MCF 10A (cell line): ENCODE results near the gene BAHCC1. TPM values are rescaled to one million over a fixed set of nuclear protein-coding genes. Genes with fewer than 3 reads are reported as not detected.
A peak's percentile ranks its signal among the peaks of the same experiment; 100 is the strongest.

Experiments used
- BruUV-seq: library from RNA; stranded (reverse); fragments of 400-500 nt; replicated peaks from 2 replicates; lab custom pipeline; 2021; lab: Mats Ljungman, UMichigan
- CTCF ChIA-PET: fragments of 300-600 bp; sonication (Branson Sonifier 250); formaldehyde crosslinking; extraction: SDS; loops from one replicate; lab custom pipeline; 2021; ENCODE audit warnings: antibody characterized with exemption, inconsistent platforms; lab: Yijun Ruan, JAX
- POLR2A ChIA-PET: fragments of 300-600, 350-650 bp; sonication (Branson Sonifier 250); formaldehyde crosslinking; extraction: SDS; loops from one replicate; lab custom pipeline; 2020; ENCODE audit warnings: antibody characterized with exemption, inconsistent platforms; lab: Yijun Ruan, JAX
- DNase-seq: peaks from one replicate; pipeline ENCODE4 v3.0.0-alpha.2; 2018; ENCODE audit not compliant: unreplicated experiment
- H3K27ac Mint-ChIP-seq: one replicate; pipeline ENCODE4 v1.8.0; 2022; ENCODE audit warnings: mild to moderate bottlenecking, low read depth, mixed read lengths; ENCODE audit not compliant: unreplicated experiment
- H3K27me3 Mint-ChIP-seq: one replicate; pipeline ENCODE4 v1.8.0; 2022; ENCODE audit warnings: mixed read lengths; ENCODE audit not compliant: insufficient read depth, unreplicated experiment
- H3K36me3 Mint-ChIP-seq: one replicate; pipeline ENCODE4 v1.8.0; 2022; ENCODE audit warnings: mild to moderate bottlenecking, moderate library complexity, mixed read lengths; ENCODE audit not compliant: insufficient read depth, unreplicated experiment
- H3K4me1 Mint-ChIP-seq: one replicate; pipeline ENCODE4 v1.8.0; 2022; ENCODE audit warnings: mixed read lengths; ENCODE audit not compliant: insufficient read depth, unreplicated experiment
- H3K4me3 Mint-ChIP-seq: one replicate; pipeline ENCODE4 v1.8.0; 2022; ENCODE audit warnings: mild to moderate bottlenecking, moderate library complexity, mixed read lengths; ENCODE audit not compliant: unreplicated experiment
- H3K9me3 Mint-ChIP-seq: one replicate; pipeline ENCODE4 v1.8.0; 2022; ENCODE audit warnings: mixed read lengths; ENCODE audit not compliant: unreplicated experiment
- CTCF ChIP-seq: fragments of 200-600 bp; IDR thresholded peaks from one replicate; pipeline ENCODE4 v1.8.0; 2022; ENCODE audit warnings: antibody characterized with exemption, mild to moderate bottlenecking; ENCODE audit not compliant: unreplicated experiment
- intact Hi-C: fragments of 100-400 bp; cut with micrococcal nuclease; formaldehyde crosslinking; loops from 2 replicates; pipeline ENCODE4 v1.14.1; 2022
- microRNA-seq: library from miRNA; unstranded; fragments of <30 nt; microRNA quantifications from one replicate; pipeline ENCODE4 v1.2.0, GENCODE V29; 2022
- total RNA-seq: library from RNA; stranded (reverse); gene quantifications from 2 replicates; pipeline ENCODE4 v1.2.3, GENCODE V29; 2022

BAHCC1 gene
- total RNA-seq, 1 experiment from 2014 or later: 7.4 TPM

DNA sequence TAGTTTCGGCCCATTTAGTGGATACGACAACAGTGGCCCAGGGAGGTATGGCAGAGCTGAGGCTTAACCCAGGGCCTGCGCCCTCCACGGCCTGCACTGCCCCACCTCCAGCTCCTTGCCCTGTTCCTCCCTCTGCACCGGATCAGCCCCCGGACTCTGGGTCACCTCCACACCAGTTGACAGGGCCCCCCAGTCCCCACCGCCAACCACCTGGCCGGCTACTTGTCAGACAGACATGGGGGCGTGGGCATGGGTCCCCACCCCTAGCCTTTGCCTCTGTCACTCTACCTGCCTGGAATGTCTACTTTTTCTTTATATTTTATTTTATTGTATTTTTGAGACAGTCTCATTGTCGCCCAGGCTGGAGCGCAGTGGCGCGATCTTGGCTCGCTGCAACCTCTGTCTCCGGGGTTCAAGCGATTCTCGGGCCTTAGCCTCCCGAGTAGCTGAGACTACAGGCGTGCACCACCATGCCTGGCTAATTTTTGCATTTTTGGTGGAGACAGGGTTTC lies 120.3 kb downstream of the BAHCC1 start:
- intact Hi-C loops: no loop called here
- CTCF ChIA-PET: interaction anchor here (0.5 kb wide), 1 partner anchor 62 kb away, joined by 3 read pairs; no protein-coding TSS in a partner anchor

More for the DNA sequence above, 120.3 kb downstream of the BAHCC1 start:
- peaks cover 8% of the 10 kb centered on the region for H3K4me1 Mint-ChIP-seq
- no peak for DNase-seq
- POLR2A ChIA-PET: interaction anchor here (0.6 to 1.9 kb wide), 7 partner anchors 37 to 367 kb away, joined by 3 to 25 read pairs (median 4); partner anchors contain the start of genes ARL16, BAHCC1, FAAP100 and HGS
- no peaks in the 10 kb centered on the region for H3K9me3 Mint-ChIP-seq
- BruUV-seq: no TSS peak
- H3K27ac Mint-ChIP-seq: peak overlapping the region; percentile 82
- no peak for TF ChIP-seq CTCF
- H3K4me3 Mint-ChIP-seq: peak overlapping the region; percentile 92
- peaks cover 30% of the 10 kb centered on the region for H3K36me3 Mint-ChIP-seq
- H3K27me3 Mint-ChIP-seq: no peaks in the 10 kb centered on the region

Small RNA genes within 50 kb of the gene (microRNA-seq; reads per million reads assigned to microRNA genes)
- gene MIR3186 (not detected), gene MIR4740 (not detected)

Other genes with a start within 250 kb of the BAHCC1 start
- gene PVALEF, start 229.9 kb upstream of the BAHCC1 start, total RNA-seq: not detected in 2 replicates
- gene AATK, start 229.2 kb upstream of the BAHCC1 start, total RNA-seq: 0.59 and 1.4 TPM in 2 replicates
- 8.0 and 9.5 TPM in 2 replicates for gene CEP131, start 172.5 kb upstream of the BAHCC1 start, total RNA-seq
- 23.4 and 27.4 TPM in 2 replicates for gene TEPSIN, start 156.4 kb upstream of the BAHCC1 start, total RNA-seq
- 95.0 and 95.3 TPM in 2 replicates for gene NDUFAF8, start 156.1 kb upstream of the BAHCC1 start, total RNA-seq
- gene SLC38A10, start 100.2 kb upstream of the BAHCC1 start, total RNA-seq: 98.2 and 108 TPM in 2 replicates
- 1,056 and 1,461 TPM in 2 replicates for gene ACTG1, start 117.3 kb downstream of the BAHCC1 start, total RNA-seq
- 0.37 TPM in 1 of 2 replicates, not detected in the other for gene FSCN2, start 132.9 kb downstream of the BAHCC1 start, total RNA-seq
- gene FAAP100, start 156.9 kb downstream of the BAHCC1 start, total RNA-seq: 23.4 and 32.5 TPM in 2 replicates
- 83.9 and 95.1 TPM in 2 replicates for gene NPLOC4, start 241.7 kb downstream of the BAHCC1 start, total RNA-seq
- 1.8 and 2.1 TPM in 2 replicates for gene TSPAN10, start 241.7 kb downstream of the BAHCC1 start, total RNA-seq